Stimulated activated CD8-positive, alpha-beta memory T cell treated with anti-CD3 and anti-CD28 coated beads, Interleukin-12 subunit alpha, Interleukin-12 subunit beta, amount 100 ng/mL, for 24 hours (primary cell): ENCODE measurements around the gene SGSM1.
"Not testable (repeated sequence)": the region's sequence is repeated elsewhere in the genome, so short reads cannot be mapped to it uniquely, and the experiment has no call there.

ENCODE experiments used
- DNase-seq: peaks from one replicate; pipeline ENCODE4 v3.0.0-alpha.2; 2020; ENCODE audit errors: extremely low read depth

SGSM1 gene

GRCh38 chr22:24836282-24836681 lies 30.3 kb downstream of the SGSM1 start:
- no peak for DNase-seq

DNA sequence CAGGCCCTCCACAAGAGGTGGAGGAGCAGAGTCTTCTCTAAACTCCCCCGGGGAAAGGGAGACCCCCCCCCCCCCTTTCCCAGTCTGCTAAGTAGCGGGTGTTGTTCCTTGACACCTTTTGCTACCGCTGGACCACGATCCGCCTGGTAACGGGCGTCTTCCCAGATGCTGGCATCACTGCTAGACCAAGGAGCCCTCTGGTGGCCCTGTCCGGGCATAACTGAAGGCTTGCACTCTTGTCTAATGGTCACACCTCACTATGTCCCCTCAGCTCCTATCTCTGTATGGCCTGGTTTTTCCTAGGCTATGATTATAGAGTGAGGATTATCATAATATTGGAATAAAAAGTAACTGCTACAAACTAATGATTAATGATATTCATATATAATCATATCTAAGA lies 31.5 kb downstream of the SGSM1 start:
- not testable (repeated sequence) for DNase-seq

- no peak for DNase-seq
These were observed 35.2 kb downstream of the SGSM1 start for GRCh38 chr22:24841261-24841660.

DNA sequence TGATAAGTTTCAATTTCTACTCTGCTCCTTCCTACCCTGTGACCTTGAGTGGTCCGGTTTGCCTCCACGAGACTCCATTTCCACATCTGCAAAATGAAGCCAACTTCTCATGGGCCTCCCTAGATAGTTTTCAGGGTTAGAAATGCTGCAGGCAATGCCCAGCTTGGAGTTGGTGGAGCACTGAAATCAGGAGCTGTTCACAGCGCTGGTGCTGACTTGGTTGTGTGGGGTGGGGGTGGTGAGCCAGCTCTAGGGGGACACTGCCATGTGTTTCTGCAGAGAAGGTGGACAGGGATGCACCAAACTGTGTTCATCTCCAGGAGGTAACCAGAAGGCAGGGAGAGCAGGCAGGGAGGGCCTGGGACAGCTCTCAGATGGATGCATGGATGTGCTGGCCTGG lies 37.0 kb downstream of the SGSM1 start:
- DNase-seq = no peak

GRCh38 chr22:24845041-24845898 lies 39.3 kb downstream of the SGSM1 start:
- DNase-seq = no peak

GRCh38 chr22:24847490-24847889 lies 41.5 kb downstream of the SGSM1 start:
- no peak for DNase-seq

- no peak for DNase-seq
These were observed 42.7 kb downstream of the SGSM1 start for GRCh38 chr22:24848559-24849168.

DNA sequence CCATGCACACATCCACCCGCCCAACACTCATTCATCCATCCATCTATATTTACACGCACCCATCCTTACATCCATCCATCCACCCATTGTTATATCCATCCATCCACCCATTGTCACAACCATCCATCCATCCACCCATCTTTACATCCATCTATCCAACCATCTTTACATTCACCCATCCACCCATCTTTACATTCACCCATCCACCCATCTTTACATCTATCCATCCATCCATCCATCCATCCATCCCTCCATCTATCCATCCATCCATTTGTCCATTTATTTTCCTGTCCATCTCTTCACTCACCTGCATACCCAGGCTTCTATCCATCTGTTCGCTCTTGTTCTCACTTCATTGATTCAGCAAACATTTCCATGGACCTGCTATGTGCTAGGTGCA lies 49.8 kb downstream of the SGSM1 start:
- no peak for DNase-seq

- no peak for DNase-seq
These were observed 51.6 kb downstream of the SGSM1 start for GRCh38 chr22:24857576-24857975.

DNA sequence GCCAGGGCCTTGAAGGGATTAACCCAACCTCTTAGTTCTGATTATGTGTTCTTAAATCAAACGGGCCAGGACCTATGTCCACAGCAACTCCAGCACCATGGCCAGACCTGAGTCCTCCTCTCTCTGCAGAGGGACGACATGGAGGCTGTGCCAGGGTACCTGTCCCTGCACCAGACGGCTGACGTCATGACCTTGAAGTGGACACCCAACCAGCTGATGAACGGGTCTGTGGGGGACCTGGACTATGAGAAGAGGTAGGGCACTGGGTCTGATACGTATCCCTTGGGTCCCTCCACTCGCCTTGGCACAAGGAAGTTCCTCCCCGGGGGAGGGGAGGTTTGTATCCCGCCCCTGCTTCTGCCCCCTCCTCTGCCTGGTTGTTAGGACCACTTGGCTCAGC lies 53.6 kb downstream of the SGSM1 start:
- no peak for DNase-seq

DNA sequence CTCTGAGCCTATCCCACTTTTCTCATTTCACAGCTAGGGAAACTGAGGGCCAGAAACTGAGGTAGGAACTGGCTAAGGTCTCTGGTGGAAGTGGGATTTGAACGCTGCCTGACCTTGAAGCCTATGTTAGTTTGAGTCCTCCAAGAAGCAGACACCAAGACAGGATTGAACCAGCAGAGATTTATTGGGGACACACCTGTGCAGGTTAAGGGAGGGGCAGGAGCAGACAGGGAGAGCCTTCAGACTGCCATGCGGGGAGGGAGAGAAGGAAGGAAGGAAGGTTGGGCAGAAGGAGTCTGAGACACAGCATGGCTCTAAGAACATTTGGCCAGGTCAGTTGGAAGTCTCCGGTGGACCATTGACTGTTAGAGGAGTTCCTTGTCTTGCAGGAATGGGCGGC lies 59.5 kb downstream of the SGSM1 start:
- DNase-seq = no peak

DNA sequence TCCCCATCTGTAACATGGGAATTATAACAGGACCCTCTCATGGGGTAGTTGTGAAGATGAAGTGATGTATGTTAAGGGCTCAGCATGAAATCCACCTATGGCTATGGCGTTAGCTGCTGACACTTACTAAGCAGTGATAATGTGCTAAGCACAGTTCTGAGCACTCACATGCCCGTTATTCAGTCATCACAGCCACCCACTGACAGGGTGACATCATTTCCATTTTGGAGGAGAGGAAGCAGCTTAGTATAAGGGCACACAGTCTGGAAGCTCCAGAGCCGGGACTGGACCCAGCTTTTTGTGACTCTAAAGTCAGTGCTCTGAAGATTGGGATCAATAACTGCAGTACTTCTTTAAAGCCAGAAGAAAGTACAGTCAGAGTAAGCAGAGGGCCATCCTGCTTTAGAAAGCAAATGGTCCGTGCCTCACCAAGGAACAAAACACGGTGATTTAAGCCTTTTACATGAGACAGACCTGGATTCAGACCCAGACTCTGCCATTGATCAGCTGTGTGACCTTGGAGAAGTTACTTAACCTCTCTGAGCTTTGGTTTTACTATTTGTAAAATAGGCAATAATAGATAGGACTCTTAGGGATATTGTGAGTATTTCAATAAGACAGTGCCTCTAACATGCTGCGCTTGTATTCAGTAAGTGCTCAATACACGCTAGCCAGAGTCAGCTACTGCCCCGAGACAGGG lies 61.5 kb downstream of the SGSM1 start:
- no peak for DNase-seq

GRCh38 chr22:24868979-24869378 lies 63.0 kb downstream of the SGSM1 start:
- DNase-seq = no peak

DNA sequence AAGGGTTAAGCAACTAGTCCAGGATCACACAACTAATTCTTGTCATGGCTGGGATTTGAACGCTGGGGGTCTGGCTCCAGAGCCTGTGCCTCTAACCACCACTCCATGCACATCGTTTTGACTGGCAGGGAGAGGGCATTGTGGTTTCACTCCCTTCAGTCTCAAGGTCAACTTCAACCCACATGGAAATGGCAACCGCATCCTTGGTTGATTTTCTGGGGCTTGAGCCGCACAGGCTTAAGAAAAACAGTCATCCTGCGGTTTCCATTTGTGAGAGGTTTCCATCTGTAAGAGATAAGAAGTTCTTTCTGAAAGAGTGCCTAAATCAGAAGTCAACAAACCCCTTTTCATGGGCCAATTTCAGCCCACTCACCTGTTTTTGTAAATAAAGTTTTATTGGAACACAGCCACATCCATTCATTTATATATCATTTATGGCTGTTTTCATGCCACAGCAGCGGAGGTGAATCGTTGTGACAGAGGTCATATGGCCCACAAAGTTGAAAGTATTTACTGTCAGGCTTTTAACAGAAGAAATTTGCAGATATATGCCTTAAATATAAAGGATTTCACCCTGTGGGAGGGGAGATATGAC lies 65.7 kb downstream of the SGSM1 start:
- DNase-seq = no peak

DNA sequence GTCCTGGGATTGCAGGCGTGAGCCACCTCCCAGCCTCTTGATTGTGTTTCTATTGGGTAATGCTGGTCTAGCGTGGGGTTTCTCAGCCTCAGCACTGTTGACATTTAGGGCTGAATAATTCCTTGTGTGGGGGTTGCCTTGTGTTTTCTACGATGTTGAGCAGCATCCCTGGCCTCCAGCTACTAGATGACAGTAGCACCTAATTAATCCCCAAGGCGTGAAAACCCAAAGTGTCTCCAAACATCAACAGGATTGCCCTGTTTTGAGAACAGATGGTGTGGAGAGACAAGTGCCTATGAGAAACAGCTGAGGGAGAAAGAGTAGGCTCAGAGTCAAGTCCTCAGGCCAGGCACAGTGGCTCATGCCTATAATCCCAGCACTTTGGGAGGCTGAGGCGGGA lies 67.2 kb downstream of the SGSM1 start:
- no peak for DNase-seq

- DNase-seq = no peak
These were observed 70.0 kb downstream of the SGSM1 start for GRCh38 chr22:24875862-24876506.

- DNase-seq = no peak
These were observed 70.7 kb downstream of the SGSM1 start for GRCh38 chr22:24876700-24877099.

DNA sequence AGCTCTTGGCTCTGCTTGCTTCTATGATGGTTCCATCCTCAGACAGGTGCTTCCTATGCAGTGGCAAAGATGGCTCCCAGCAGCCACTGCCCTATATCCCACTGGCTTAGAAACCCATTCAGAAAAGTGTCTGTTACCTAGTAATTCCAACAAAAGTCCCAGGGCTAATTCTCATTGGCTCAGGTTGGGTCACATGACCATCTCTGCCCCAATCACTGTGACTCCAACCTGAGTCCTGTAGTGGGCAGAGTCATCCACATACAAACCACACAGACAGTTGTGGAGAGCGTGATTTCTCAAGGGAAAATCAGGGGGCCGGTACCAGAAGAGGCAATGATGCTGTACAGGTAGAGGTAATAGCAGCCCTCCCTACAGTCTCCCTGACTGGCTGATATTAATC lies 73.0 kb downstream of the SGSM1 start:
- DNase-seq = no peak

DNA sequence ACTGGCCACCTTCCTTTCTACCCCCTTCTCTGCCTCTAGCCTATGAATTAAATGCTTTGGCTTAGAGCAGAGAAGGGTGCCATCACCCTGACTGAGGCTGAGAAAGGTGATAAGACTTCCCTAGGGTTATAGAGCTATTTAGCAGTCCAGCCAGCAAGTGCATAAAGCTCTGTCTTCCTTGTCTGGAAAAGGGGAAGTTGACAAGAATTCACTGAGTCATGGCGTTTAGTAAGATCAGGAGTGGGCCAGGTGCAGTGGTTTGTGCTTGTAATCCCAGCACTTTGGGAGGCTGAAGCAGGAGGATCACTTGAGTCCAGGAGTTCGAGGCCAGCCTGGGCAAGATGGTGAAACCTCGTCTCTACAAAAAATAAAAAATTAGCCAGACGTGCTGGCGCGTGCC lies 77.4 kb downstream of the SGSM1 start:
- no peak for DNase-seq

DNA sequence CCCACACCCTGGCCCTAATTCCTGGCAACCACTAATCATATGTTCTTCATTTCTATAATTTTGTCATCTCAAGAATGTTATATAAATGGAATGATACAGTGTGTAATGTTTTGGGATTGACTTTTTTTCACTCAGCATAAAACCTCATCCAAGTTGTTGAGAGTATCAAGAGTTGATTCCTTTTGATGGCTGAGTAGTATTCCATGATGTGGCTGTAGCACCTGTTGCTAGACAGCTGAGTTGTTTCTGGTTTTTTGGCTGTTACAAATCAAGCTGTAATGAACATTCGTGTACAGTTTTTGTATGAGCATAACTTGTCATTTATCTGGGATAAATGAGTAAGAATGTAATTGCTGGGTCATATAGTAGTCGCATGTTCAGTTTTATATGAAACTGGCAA lies 81.2 kb downstream of the SGSM1 start:
- no peak for DNase-seq

DNA sequence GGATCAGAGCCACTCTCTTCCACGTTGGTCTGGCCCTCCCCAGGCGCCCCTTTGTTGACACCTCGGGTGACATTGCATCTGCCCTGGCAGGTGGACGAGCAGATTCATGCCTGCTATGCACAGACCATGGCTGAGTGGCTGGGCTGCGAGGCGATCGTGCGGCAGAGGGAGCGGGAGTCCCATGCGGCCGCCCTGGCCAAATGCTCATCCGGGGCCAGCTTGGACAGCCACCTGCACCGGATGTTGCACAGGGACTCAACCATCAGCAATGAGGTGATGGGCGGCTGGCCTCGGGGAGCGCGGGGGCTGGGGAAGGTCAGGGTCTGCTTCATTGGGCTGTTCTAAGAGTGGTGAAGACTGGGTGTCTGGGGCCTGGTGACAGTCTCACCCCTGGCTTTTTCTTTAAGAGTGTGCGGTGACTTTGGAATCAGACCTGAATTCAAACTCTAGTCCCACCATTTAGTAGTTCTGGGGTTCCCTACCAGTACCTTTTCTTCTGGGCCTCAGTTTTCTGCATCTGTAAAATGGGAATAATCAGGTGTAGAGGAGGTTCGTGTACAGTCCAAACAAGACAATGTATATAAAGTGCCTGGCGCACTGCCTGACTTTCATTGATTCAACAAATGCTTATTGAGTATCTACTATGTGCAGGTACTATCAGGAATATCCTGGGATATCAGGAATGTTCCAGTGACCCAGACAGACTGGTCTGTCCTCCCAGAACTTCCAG lies 87.5 kb downstream of the SGSM1 start:
- no peak for DNase-seq
